ENCODE measurements around the gene TMEM252.

Gene TMEM252, protein sequence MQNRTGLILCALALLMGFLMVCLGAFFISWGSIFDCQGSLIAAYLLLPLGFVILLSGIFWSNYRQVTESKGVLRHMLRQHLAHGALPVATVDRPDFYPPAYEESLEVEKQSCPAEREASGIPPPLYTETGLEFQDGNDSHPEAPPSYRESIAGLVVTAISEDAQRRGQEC

DNA sequence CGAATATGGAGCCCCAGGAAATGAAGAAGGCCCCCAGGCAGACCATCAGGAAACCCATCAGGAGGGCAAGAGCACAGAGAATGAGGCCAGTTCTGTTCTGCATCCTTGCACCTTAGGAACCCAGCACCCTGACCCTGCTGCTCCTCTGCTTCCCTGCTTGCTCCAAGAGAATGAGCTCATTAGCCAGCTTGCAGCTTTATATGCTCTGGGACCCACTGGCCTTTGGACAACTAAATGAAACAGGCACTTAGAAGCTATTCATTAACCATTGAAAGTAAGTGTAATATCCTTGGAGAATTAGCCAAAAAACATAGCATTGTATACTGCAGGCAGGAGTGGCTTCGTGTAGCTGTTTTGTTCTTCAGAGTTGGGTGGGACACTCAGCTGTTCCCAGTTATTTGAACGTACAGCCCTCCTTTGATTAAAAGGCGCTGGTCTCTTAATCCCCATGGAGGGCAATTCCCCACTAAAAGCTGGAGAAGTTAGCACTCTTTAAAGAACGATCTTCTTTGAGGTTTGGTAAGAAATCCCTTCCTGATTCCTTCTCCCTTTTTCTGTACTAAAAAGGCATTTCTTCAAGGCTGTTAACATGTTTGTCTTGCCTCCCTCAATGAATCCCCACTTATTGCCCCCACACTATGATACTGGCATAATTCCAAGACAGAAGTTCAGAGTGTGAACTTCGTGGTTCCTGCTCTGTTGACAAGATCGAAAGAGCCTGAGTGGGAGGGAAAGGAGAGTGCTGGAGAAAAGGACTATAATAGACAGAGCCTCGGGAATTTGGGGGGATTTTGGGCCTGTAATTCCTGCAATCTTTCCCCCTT, at the start of gene TMEM252:
TSS of gene TMEM252 (minus strand) at position 172 of the 824 bp plus-strand sequence. CDS start at position 103, 69 bp downstream.
- no peak for TF ChIP-seq POLR2A (IDR thresholded peaks at IDR 0.05; ENCODE audit: low read length)
- no peak for TF ChIP-seq GATA1 (IDR thresholded peaks at IDR 0.05; ENCODE audit: low read depth, low read length)
- DNase-seq, result no peak

DNA sequence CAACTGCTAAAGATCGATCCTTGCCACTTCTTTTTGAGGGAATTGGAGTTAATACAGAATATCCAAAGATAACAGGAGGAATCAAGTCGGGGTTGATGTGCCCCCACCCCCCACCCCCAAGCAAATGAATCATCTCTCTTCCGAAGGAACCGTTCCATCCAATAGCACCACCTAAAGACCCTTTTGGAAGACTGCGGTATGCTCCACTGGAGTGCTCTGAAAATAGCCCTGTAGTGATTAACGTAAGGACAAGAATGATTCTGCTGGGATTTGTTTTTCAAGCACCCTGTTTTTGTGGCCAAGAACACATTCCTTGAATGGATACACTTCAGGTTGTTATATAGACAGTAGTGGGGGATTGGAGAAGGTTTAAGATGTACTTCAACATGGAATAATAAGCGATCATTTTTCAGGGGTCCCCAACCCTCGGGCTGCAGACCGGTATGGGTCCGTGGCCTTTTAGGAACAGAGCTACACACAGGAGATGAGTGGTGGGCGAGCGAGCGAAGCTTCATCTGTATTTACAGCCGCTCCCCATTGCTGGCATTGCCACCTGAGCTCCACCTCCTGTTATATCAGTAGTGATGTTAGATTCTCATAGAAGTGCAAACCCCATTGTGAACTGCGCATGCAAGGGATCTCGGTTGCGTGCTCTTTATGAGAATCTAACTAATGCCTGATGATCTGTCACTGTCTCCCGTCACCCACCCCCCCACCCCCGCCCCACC, 44.5 kb upstream of the TMEM252 start:
- DNase-seq, result no peak
- TF ChIP-seq GATA1 (IDR thresholded peaks at IDR 0.05; ENCODE audit: low read depth, low read length) (no peak), POLR2A (IDR thresholded peaks at IDR 0.05; ENCODE audit: low read length) (no peak)

GRCh38 chr9:68584189-68585033, 43.7 kb upstream of the TMEM252 start:
- TF ChIP-seq GATA1 (IDR thresholded peaks at IDR 0.05; ENCODE audit: low read depth, low read length), result no peak
- no peak for TF ChIP-seq POLR2A (IDR thresholded peaks at IDR 0.05; ENCODE audit: low read length)

DNA sequence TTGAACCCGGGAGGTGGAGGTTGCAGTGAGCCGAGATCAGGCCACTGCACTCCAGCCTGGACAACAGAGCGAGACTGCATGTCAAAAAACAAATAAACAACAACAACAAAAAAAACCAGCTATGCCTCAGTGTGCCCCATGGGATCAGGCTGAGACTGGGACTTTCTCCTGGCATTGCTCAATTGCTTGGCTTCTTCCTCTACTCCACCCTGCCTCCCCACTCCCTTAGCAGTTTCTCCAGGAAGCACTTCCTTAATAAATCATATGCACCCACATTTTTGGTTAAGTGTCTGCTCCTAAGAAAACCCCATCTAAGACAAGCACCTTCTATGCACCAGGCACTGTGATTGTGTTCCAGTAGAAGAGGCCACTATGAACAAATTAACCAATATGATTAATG, 41.0 kb upstream of the TMEM252 start:
- no peak for DNase-seq
- TF ChIP-seq GATA1 (IDR thresholded peaks at IDR 0.05; ENCODE audit: low read depth, low read length) (no peak), POLR2A (IDR thresholded peaks at IDR 0.05; ENCODE audit: low read length) (no peak)

More at GRCh38 chr9:68584189-68585033, 43.7 kb upstream of the TMEM252 start:
- peak; percentile 90 to 96 for DNase-seq

DNA sequence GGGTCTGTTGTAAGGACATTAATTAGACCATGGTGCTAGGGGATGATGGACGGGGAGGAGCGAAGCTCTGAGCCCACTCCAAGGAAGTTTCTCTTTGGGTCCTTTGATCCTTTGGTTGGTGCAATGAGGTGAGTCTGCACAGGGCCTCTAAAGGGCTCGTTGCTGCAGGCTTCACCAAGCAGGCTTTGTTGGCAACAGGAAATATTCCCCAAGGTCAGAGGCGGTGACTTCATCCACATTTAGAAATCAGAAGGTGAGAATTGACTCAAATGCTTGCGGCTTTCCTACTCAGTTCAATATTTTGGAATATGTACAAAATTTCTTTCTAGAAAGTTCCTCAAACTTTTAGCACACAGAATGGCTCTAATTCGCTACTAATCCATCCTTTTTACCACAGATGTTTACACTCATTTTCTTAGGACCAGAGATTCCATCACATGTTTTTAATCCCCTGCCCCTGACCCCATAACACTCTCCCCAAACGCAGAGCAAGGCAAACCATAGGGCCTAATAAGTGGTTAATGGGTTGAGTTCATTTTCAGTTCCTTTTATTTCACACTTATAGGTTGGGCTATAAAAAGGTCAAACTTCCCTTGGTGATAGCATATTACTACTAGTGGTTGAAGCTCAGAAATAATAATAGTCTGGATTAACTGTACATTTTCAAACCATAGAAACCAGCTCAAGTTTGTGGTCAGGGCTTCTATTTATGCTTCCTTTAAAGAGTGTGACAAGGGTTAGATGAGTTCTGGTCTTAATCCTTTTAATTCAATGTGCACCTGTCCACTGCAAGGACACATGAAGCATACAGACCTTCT, 37.3 kb upstream of the TMEM252 start:
- no peak for TF ChIP-seq GATA1 (IDR thresholded peaks at IDR 0.05; ENCODE audit: low read depth, low read length)
- no peak for TF ChIP-seq POLR2A (IDR thresholded peaks at IDR 0.05; ENCODE audit: low read length)
- DNase-seq, result no peak

DNA sequence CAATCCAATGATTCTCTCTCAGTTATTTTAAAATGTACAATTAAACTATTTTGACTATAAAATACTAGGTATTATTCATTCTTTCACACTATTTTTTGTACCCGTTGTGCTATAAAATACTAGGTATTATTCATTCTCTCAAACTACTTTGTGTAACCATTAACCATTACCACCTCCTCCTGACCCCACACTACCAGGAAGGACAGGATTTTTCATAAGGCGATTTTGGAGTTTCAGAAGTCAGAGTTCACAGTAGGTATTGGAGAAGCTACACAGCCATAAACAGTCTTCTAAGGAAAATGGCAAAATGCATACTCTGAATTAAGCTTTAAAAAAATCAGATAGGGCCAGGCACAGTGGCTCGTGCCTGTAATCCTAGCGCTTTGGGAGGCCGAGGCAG, 35.1 kb upstream of the TMEM252 start:
- no peak for TF ChIP-seq GATA1 (IDR thresholded peaks at IDR 0.05; ENCODE audit: low read depth, low read length)
- no peak for TF ChIP-seq POLR2A (IDR thresholded peaks at IDR 0.05; ENCODE audit: low read length)
- no peak for DNase-seq

DNA sequence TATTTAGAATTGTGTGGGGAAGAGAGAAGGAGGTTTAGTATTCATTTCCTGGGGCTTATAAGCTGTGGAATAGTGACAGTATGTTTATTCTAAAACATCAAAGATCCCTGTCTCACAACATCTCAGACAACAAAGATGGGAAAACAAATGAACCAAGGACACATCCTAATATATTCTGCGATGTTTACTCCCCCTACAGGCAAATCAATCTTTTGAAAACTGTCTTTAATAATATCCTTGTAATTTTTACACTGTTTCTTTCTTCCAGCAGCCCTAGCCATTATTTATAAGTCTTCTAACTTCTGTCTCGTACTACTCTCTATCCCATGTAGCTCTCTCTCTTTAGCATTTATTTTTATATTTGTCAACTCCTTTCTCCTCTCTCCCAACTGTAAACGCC, 33.5 kb upstream of the TMEM252 start:
- no peak for TF ChIP-seq POLR2A (IDR thresholded peaks at IDR 0.05; ENCODE audit: low read length)
- no peak for TF ChIP-seq GATA1 (IDR thresholded peaks at IDR 0.05; ENCODE audit: low read depth, low read length)
- no peak for DNase-seq

- no peak for TF ChIP-seq POLR2A (IDR thresholded peaks at IDR 0.05; ENCODE audit: low read length)
- no peak for TF ChIP-seq GATA1 (IDR thresholded peaks at IDR 0.05; ENCODE audit: low read depth, low read length)
- no peak for DNase-seq
Measured at GRCh38 chr9:68567565-68567964, 26.9 kb upstream of the TMEM252 start.

- DNase-seq, result no peak
- no peak for TF ChIP-seq GATA1 (IDR thresholded peaks at IDR 0.05; ENCODE audit: low read depth, low read length)
Measured at GRCh38 chr9:68562461-68562860, 21.8 kb upstream of the TMEM252 start.

DNA sequence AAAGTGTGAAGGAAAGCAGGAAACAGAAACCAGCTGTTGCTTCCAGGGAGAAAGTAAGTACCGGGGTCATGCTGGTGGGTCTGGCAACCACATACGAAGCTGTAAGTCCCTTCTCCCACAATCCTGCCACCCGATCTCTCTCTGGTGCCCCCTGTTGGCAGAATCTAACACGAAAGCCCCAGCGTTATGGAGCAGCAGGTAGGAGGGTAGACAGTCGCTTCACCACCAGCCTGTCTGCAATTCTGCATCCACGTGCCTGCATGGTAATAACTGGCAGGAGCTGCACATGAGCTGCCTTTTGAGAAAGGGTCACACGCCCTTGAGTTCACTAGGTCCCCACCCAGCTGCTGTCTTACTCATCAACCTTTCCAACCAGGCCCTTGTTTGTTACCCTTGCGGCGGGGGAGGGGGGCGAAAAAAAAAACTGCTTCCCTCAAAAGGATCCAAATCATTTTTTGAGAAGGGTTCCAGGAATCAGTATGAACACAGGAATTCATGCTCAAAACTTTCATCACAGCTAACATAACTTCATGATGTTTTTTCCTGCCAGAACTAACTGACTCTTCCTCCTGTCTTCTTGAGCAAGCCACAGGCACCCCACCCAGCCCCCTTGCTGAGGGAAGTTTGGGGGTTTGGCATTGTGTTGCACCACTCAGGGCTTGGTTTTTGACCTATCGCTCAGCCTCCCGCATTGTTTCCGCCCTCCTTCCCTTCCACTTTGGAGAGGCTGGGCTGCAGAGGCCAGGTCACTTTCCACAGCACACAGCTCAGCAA, 19.6 kb upstream of the TMEM252 start:
- TF ChIP-seq GATA1 (IDR thresholded peaks at IDR 0.05; ENCODE audit: low read depth, low read length) (no peak), POLR2A (IDR thresholded peaks at IDR 0.05; ENCODE audit: low read length) (no peak)
- DNase-seq, result peak; percentile 57 to 68

DNA sequence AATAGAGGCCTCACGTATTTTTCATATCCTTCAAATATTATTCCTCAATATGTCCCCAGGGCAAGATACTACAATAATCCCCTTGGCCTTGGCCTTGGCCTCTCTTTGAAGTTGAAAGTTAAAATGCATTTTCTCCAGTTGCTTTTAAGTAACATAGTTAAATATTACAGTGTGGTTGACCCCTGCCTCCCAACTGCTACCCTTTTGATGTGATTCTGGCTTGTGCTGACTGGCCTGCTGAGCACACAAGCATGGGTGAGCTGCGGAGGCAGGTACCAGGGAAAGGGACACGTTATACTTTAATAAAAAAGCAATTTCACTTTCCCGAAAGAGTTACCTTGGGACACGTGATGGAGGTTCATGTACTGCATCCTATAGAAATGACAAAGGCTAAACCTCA, 17.9 kb upstream of the TMEM252 start:
- no peak for DNase-seq
- TF ChIP-seq GATA1 (IDR thresholded peaks at IDR 0.05; ENCODE audit: low read depth, low read length), result no peak
- TF ChIP-seq POLR2A (IDR thresholded peaks at IDR 0.05; ENCODE audit: low read length), result no peak
